PFSK-1 (cell line): ENCODE data around the gene MTF2.

Experiments
- FOXP2 ChIP-seq: optimal IDR thresholded peaks from 2 replicates; pipeline ENCODE3; 2011; ENCODE audit warnings: borderline replicate concordance, control low read depth, inconsistent platforms; ENCODE audit not compliant: insufficient read depth; ENCODE audit errors: extremely low read length, extremely low read depth
- POLR2AphosphoS5 ChIP-seq: IDR thresholded peaks from 2 replicates; pipeline ENCODE4 v1.6.1; 2012; ENCODE audit warnings: low read depth, mild to moderate bottlenecking, control low read depth, low read length, moderate library complexity
- SIN3A ChIP-seq: IDR thresholded peaks from 2 replicates; pipeline ENCODE4 v1.6.1; 2012; ENCODE audit warnings: mild to moderate bottlenecking, low read length, moderate library complexity, borderline replicate concordance; ENCODE audit not compliant: insufficient read depth
- TAF1 ChIP-seq: IDR thresholded peaks from 2 replicates; pipeline ENCODE4 v1.6.1; 2012; ENCODE audit warnings: low read length, control low read depth, borderline replicate concordance; ENCODE audit not compliant: insufficient read depth
- TF ChIP-seq, protein P1 (sequence below), 2 experiments: IDR thresholded peaks; 2 replicates each; pipeline versions ENCODE4 v1.6.1 to v1.8.0; 2011 to 2012; ENCODE audit warnings: low read depth in 2 of 2, low read length in 2 of 2, control low read depth in 1 of 2, inconsistent platforms in 1 of 2, mild to moderate bottlenecking in 1 of 2, moderate library complexity in 1 of 2; ENCODE audit not compliant: insufficient read depth in 1 of 2

The MTF2 gene

DNA sequence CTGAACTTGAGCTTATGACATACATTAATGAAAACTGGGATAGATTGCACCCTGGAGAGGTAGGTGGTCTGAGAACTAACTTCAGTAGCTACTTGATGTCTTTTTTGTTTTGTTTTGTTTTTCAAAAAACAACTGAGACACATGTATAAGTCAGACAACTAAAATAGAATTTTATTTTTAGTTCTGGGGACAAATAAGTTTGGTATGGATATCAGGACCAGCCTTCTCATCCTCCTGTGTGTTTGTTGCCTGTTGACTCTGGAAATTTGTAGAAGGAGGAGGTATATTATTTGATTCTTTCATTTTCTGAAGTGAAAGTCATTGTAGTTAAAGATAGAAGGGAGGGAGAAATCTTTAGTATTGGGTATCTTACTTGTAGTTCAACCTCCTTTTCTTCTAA lies 41.5 kb downstream of the MTF2 start:
- no peak for TF ChIP-seq POLR2AphosphoS5

DNA sequence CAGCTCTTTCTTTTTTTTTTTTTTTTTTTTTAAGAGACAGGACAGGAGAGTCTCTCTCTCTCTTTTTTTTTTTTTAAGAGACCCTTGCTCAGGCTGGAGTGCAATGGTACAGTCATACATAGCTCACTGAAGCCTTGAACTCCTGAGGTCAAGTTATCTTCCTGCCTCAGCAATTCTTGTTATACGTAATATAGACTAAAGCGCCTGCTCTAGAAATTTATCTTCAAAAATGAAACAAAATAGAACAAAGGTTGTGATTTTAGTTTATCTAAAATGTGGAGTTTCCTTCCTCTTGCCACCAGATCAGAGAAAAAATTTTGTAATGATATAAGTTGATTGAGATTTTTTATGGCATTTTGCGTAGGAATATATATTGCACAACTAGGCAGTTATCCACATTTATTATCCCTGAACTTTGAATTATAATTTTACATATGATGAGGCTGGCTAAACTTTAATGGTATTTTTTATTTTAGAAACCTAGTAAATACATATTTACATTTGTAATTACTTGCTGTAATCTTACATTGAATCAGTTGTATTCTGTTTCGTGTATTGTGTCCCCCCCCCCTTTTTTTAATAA lies 44.2 kb downstream of the MTF2 start:
- TF ChIP-seq POLR2AphosphoS5, result no peak
- TF ChIP-seq, protein P1, sequence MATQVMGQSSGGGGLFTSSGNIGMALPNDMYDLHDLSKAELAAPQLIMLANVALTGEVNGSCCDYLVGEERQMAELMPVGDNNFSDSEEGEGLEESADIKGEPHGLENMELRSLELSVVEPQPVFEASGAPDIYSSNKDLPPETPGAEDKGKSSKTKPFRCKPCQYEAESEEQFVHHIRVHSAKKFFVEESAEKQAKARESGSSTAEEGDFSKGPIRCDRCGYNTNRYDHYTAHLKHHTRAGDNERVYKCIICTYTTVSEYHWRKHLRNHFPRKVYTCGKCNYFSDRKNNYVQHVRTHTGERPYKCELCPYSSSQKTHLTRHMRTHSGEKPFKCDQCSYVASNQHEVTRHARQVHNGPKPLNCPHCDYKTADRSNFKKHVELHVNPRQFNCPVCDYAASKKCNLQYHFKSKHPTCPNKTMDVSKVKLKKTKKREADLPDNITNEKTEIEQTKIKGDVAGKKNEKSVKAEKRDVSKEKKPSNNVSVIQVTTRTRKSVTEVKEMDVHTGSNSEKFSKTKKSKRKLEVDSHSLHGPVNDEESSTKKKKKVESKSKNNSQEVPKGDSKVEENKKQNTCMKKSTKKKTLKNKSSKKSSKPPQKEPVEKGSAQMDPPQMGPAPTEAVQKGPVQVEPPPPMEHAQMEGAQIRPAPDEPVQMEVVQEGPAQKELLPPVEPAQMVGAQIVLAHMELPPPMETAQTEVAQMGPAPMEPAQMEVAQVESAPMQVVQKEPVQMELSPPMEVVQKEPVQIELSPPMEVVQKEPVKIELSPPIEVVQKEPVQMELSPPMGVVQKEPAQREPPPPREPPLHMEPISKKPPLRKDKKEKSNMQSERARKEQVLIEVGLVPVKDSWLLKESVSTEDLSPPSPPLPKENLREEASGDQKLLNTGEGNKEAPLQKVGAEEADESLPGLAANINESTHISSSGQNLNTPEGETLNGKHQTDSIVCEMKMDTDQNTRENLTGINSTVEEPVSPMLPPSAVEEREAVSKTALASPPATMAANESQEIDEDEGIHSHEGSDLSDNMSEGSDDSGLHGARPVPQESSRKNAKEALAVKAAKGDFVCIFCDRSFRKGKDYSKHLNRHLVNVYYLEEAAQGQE (IDR thresholded peaks at IDR 0.05; ENCODE audit: insufficient read depth in 1 of 2, low read depth in 2 of 2, low read length in 2 of 2), result no peak
- TF ChIP-seq SIN3A, result no peak
- TF ChIP-seq FOXP2, result no peak
- TF ChIP-seq TAF1, result no peak

DNA sequence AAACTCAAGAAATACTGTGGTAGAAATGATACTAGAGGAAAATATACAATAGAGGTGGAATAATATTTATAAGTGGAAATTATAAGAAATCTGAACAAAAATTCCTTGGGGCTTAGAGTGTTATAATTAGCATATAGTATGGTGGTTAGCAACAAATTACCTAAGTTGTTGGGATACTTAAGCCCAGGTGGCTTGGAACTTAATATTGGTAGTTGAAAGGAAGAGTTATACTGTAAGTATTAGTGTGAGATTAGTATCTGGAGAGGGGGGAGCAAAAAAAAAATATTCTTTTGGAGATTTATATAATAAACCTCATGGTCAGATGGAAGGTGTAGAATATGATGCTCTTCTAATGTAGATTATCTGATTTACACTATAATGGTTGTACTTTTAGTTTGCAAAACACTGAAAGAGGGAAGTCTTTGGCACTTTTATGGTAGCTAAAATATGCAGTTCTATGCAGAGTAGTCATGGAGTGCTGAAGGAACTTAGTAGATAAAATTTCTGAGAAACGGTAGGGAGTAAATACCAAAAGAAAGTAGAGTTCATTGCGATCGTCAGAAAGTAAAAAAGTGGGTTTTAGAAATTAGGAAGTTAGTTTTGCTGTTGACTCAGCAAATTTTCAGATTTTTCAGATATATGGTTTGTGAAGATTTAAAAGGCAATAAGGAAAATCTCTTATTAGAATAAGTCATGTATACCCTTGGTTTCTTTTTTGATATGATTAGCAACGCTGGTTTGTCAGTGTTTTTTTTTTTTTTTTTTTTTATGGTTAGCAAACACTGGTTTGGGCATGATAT lies 45.7 kb downstream of the MTF2 start:
- TF ChIP-seq, protein P1 (IDR thresholded peaks at IDR 0.05; ENCODE audit: insufficient read depth in 1 of 2, low read depth in 2 of 2, low read length in 2 of 2), result no peak
- TF ChIP-seq TAF1 (no peak), FOXP2 (no peak), SIN3A (no peak), POLR2AphosphoS5 (no peak)

DNA sequence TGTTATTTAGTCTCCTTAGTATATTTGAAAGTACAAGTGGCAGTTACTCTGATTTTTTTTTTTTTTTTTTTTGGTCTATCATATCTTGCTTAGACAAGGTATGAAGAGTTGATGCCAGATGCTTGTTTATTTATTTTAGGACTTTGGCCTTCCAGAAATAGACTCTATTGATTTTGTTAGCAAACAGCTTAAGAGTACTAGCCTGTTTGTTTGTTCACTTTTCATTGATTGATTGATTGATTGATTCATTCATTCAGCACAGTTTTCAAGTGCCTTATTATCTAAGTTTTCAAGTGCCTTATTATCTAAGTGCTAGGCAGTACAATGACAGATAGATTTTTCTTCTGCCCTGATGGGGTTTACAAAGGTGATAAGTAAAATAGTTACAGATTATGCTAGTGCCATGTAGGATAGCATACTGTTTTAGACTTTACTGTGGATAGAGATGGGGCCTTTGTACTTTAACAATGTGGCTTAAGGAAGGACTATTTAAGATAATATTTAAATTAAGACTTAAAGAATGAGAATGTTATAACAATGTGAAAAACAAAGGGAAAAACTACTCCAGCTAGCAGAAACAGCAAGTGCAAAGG lies 50.5 kb downstream of the MTF2 start:
- TF ChIP-seq POLR2AphosphoS5 (no peak), SIN3A (no peak), TAF1 (no peak), FOXP2 (no peak)
- TF ChIP-seq, protein P1 (IDR thresholded peaks at IDR 0.05; ENCODE audit: insufficient read depth in 1 of 2, low read depth in 2 of 2, low read length in 2 of 2), result no peak

DNA sequence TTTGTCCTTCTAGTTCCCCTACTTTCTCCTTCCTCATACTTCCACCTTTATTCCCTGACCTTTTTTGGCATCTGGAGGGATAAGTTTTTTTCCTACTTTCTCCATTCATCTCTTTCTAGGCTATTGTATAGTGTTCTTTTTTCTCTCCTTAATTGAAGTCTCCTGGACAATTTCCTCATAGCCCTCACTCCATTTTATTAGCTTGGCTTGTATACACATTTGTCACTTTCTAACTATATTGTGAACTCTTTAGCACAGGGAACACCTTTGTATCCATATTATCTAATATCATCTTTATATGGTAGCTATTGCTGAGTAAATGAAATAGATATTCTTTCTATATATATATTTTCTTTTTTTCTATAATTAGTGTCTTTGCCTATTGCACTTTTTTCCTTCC lies 53.6 kb downstream of the MTF2 start:
- TF ChIP-seq POLR2AphosphoS5 (no peak), SIN3A (no peak), TAF1 (no peak), FOXP2 (no peak)

DNA sequence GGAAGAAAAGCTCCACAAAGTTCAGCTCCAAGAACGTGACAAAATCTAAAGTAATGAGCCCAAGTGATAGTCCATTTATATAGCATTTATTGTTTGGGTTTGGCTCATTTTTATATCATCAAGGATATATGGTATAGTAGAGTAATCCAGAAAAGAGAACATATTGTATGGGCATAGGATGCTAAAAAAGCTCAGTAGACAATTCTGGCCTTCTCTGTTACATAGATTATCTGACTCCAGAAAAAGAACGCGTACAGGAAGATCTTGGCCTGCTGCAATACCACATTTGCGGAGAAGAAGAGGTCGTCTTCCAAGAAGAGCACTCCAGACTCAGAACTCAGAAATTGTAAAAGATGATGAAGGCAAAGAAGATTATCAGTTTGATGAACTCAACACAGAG lies 57.4 kb downstream of the MTF2 start:
- TF ChIP-seq, protein P1 (IDR thresholded peaks at IDR 0.05; ENCODE audit: insufficient read depth in 1 of 2, low read depth in 2 of 2, low read length in 2 of 2), result no peak
- TF ChIP-seq TAF1 (no peak), POLR2AphosphoS5 (no peak)
